Metanephros (tissue), 2 donors: ENCODE measurements around the gene STK16. TPM values are rescaled to one million over a fixed set of nuclear protein-coding genes. Genes with fewer than 3 reads are reported as not detected.

Experiments
- small RNA-seq: library from RNA; depleted of rRNA; stranded (forward); fragments of <200 nt; gene quantifications from one replicate; pipeline ENCODE3, GENCODE V24; 2014; ENCODE audit warnings: low replicate concordance
- total RNA-seq: library from RNA; depleted of rRNA; stranded (reverse); fragments of >200 nt; gene quantifications from one replicate; pipeline ENCODE4 v1.2.3, GENCODE V29; 2014

The STK16 gene, protein sequence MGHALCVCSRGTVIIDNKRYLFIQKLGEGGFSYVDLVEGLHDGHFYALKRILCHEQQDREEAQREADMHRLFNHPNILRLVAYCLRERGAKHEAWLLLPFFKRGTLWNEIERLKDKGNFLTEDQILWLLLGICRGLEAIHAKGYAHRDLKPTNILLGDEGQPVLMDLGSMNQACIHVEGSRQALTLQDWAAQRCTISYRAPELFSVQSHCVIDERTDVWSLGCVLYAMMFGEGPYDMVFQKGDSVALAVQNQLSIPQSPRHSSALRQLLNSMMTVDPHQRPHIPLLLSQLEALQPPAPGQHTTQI
- total RNA-seq: 24.2 TPM

DNA sequence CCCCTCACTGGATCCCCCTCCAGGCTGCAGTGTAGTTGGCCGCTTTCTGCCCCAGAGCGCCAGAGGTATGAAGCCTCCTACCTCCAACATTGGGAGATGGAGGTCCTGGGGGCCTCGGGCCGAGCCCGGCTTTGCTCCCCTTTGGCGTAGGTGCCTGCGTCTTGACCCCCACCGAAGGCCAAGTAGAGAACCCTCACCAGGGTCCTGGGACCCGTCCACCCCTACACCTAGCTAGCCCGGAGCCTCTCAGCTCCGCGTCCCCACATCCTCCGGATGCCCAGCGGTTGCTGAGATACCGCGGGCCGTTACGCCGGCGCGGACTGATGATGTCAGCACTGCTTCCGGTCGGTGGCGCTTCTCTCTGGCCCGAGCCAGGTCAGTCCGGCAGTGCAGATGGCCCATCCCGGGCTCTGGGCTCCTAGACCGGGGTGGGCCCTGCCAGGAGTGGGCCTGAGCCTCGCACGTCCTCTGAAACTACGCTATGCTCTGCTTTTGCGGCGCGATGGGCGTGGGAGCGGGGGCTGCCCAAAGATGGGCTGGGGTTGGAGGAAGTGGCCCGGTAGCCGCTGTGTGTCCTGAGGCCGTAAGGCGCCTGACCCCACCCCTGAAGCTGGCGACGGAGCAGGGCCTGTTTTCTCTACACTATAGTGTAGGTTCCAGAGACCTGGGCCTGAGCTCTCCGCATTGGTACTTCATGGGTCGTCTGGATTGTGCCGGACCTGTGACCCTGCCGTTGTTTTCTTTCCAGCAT is at the start of gene STK16, which contains the start of gene GLB1L:
Gene STK16, plus strand, starts transcription at position 332 of the 751 bp plus-strand sequence. CDS start 521 bp downstream, outside the sequence.
Gene GLB1L, minus strand, starts transcription at position 297 of the 751 bp plus-strand sequence. CDS start 1,871 bp downstream, outside the sequence.

DNA sequence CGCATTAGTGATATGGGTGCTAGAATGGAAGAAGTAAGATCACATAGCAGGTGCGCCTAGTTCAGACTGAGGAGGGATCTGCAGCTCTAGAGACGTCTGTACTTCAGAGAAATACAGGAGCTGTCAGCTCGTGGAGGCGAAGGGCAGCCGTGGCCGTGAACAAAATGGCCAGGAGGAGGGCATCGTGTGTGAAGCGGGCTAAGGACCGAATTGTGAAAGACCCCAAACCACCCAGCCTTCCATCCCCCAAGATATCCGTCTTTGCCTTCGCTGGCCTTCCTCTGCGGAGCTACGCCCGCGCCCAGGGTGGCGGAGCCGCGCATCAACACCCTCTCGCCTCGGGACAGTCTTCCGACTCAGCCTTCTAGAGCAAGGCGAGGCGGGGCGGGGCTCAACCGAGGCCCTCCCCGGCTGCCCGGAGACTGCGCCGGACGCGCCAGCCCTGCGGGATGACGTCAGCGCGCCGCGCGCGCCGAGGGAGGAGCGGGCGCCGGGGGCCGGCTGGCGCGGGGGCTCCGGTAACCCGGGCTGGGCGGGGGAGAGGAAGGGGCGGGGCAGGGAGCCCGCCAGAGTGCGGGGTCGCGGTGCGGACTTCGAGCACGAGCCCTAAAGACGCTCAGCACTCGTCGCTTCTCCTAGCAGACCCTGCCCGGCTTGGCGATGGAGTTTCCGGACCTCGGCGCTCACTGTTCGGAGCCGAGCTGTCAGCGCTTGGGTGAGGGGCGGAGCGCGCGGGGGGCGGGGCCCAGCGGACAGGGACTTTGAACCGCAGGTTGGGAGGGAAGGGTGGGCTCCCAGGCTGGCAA is 38.7 kb upstream of the STK16 start, which contains the start of gene ZFAND2B:
Gene ZFAND2B, plus strand, starts transcription at position 455 of the 806 bp plus-strand sequence. Its CDS starts 206 bp downstream, at position 661.

DNA sequence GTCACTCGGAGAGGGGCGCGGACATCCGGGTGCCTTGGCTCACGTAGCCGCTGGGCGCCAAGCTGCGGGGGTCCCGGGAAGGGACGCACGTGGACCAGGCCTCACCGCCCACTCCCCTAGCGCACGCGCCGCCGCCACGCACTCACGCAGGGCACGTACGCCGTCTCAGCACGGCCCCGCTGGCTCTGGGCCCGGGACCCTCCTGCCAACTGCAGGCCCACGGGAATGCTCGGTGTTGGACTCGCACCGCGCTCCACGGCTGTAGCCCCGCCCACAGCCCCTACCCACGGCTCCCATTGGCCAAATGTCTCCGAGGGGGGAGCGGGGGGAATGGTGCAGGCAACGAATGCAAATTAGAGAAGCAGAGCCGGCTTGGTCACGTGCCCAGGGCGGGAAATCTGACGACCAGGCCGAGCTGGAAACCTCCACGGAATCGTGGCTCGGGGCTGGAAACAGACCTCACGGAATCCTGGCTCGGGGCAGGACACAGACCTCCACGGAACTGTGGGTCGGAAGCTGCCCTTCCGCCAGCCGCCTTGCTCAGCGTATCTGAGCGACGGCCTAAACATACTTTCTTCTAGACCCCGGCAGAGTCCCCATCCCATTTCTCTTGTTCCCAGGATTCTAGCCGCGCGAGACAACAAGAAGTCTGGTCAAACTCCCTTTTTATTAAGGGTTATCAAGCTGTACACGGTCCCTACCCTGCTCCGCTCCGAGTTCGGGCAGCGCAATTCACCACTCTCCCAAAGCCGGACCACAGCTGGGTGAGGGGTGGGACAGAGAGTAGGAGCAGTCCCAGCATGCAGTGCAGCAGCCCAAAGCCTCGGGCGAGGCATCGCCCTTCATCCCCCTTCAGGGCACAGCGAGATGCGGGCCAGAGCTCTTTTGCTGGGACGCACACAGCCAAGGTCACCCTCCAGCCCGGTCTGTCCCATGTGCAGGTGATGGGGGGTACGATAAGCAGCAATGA is 26.3 kb upstream of the STK16 start, which contains the start of gene ABCB6:
Gene ABCB6, minus strand, starts transcription at position 227 of the 970 bp plus-strand sequence. CDS start 285 bp downstream, outside the sequence.

DNA sequence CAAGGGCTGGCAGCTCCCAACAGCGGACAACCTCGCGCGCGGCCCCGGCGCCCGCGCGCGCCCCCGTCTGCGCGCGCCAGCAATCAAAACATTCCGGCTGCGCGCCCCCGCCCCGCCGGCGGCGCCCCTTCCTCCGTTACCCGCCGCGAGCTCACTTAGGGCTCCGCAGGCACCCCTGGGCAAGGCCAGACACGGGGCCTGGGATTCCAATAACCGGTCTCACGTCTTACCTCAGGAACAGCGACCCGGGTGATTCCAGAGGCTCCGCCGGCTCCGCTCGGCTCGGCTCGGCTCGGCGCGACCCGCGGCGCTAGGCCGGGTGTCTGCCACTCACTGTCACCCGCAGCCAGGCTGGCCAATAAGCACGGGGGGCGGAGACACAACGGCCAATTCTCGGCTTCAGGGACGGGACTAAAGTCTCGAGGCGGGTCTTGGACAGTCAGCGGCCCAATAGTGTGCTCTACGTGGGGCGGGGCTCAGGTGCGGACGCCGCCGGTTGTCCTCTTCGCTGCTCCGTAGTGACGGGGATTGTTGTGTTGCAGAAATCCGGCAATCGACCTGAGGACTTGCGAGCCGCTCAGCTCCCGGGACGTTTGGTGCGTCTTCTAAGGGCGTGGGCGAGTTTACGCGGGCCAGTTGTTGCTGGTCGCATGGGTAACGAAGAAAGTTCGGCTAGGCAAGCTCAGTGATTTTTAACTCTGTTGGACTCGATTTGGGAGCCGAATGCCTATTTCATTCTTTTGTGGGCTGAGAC is 15.8 kb upstream of the STK16 start, which contains the start of the genes ANKZF1 and ATG9A:
Gene ANKZF1, plus strand, starts transcription at position 502 of the 754 bp plus-strand sequence. CDS start 452 bp downstream, outside the sequence.
Gene ATG9A, minus strand, starts transcription at position 332 of the 754 bp plus-strand sequence. CDS start 1,612 bp downstream, outside the sequence.

DNA sequence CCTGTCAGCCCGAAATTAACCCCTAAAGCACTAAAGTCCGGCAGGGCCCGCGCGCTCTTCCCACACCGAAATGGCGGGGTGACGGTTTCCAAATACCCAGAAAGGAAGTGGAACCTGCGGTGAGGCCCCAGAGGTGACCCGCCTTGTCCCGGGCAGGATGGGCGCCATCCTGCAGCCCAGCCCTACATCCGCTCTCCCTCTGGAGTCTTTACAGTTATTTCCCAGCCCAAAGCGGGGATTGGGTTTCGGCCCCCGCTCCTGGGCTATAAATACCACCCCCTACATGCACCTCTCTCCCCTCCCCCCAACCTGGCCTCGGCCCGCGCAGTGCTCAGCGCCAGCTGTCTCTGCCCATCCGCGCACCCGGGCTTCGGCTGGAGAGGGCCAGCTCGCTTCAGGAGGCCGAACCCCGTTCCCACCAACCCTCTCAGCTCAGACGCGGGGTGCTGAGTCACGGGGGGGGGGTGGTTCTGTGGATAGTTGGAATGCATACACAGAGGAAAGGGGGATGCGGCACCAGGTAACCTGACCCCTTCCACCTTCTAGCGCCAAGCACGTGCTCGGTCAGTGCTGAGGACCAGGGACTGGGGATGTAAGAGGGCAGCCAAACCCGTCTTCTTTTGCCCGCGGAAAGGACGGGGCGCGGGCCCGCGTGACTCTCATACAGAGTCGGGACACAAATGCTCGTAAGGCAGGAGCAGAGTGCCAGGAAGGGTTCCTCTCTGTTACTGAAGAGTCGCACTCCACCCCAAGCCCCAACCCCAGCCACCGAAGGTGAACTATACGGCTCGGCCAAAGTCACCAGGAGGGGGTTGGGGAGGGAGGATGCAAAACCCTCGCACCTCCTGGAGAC is 7.8 kb downstream of the STK16 start, which contains the start of gene TUBA4B:
Gene TUBA4B, plus strand, starts transcription at position 344 of the 853 bp plus-strand sequence. Its CDS starts 165 bp downstream, at position 509.

DNA sequence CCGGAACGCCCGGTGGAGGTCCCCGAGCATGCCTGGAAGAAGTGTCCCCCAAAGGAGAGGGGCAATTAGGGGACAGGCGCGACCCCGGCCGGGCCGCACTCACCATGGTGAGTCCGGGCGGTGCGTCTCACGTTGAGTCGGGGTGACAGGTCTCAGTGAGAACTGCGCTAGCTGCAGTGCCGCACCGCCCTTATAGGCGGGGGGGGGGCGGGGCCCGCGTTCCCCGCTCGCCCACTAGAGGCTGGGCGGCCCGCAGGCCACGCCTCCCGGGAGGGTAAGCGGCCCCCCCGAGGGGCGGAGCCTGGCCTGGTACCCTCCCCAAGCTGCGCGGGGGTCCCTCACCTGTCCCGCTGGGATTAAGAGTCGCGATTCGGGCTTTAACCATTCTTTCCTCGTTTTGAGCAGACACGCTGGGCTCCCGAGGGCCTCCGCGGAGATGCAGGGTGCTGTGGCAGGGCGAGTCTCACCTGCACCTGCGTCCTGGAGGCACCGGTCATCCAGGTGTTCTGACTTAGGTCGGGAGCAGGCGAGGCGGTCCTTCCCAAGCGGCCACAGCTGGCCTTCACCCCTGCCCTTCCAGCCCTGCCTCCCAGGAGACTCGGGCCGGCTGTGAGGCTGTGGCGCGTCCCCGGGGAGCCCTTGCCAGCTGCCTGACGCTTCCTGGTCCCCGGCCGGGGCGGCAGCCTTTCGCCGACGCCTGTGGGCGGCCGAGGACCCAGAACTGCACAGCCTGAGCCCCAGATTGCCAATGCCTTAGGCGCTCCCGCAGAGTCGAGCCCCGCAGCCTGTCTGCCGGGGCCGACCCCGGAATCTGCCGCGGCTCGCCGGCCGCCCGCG is 8.7 kb downstream of the STK16 start, which contains the start of gene TUBA4A:
Gene TUBA4A, minus strand, starts transcription at position 166 of the 837 bp plus-strand sequence. Its CDS starts 60 bp downstream, at position 106.

DNA sequence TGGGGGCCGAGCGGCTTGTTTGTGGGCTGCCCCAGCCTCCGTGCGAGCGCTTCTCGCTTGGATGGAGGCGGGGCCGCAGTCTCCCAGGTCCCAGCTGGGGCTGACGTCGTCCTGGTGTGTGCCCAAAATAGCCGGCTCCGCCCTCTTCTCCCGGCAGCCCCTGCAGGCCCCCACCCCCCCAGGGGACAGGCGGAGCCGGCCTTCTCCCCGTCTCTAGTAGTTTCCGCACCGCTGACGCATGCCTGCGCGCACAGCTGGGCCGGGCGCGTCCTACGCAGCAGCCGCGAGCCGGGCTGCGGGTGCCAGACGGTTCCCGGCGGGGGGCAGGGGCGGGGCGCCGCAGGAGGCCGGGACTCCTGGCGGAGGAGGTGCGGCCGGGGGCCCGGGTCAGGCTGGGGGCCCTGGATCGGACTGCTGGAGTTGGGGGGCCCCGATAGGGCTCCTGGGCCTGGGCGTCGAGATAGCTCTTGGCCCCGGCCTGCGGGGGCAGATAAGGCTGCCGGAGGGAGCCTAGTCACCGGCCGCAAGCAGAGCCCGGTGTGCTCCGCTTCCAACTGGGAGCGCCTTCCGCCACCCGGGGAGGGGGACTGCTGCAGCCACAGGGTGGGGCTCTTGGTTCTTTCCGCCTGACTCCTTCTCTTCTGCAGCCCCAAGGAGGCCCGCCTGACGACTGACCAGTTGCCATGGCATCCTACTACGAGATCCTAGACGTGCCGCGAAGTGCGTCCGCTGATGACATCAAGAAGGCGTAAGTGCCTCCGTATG is 34.1 kb downstream of the STK16 start, which contains the start of gene DNAJB2:
Gene DNAJB2, plus strand, starts transcription at position 216 of the 765 bp plus-strand sequence. Its CDS starts 468 bp downstream, at position 684.

Small RNA genes within 50 kb of the gene (small RNA-seq; reads per million reads assigned to genes)
- not detected for gene MIR153-1

Other genes starting within 250 kb of the STK16 start
- 0.23 TPM for gene CFAP65, start 204.0 kb upstream of the STK16 start, total RNA-seq
- 1.5 TPM for gene IHH, start 184.6 kb upstream of the STK16 start, total RNA-seq
- 15.2 TPM for gene NHEJ1, start 84.7 kb upstream of the STK16 start, total RNA-seq
- gene SLC23A3, start 75.5 kb upstream of the STK16 start, total RNA-seq: 6.9 TPM
- gene CNPPD1, start 68.6 kb upstream of the STK16 start, total RNA-seq: 39.4 TPM
- gene RETREG2, start 67.2 kb upstream of the STK16 start, total RNA-seq: 64.3 TPM
- gene ZFAND2B, start 38.7 kb upstream of the STK16 start, total RNA-seq: 27.9 TPM
- gene ABCB6, start 26.5 kb upstream of the STK16 start, total RNA-seq: 28.1 TPM
- gene ATG9A, start 15.8 kb upstream of the STK16 start, total RNA-seq: 53.7 TPM
- 51.6 TPM for gene ANKZF1, start 15.7 kb upstream of the STK16 start, total RNA-seq
- gene GLB1L, start within 50 bp of the STK16 start, total RNA-seq: 15.2 TPM
- not detected for gene TUBA4B, start 7.8 kb downstream of the STK16 start, total RNA-seq
- gene TUBA4A, start 8.4 kb downstream of the STK16 start, total RNA-seq: 16.5 TPM
- gene DNAJB2, start 33.9 kb downstream of the STK16 start, total RNA-seq: 56.4 TPM
- 0.88 TPM for gene PTPRN, start 63.9 kb downstream of the STK16 start, total RNA-seq
- not detected for gene RESP18, start 87.3 kb downstream of the STK16 start, total RNA-seq
- gene DNPEP, start 142.4 kb downstream of the STK16 start, total RNA-seq: 64.8 TPM
- 582 TPM for gene DES, start 172.9 kb downstream of the STK16 start, total RNA-seq
- gene SPEG, start 189.4 kb downstream of the STK16 start, total RNA-seq: 39.6 TPM